GM12873 (cell line): ENCODE results near the gene RASGRF2.

ENCODE experiments used
- CTCF ChIP-seq: IDR thresholded peaks from 2 replicates; pipeline ENCODE4 v1.5.1; 2012; ENCODE audit warnings: low read depth, mild to moderate bottlenecking, moderate library complexity, low read length, control low read depth; ENCODE audit not compliant: insufficient read depth; ENCODE audit errors: missing control alignments

Gene RASGRF2

GRCh38 chr5:81021951-81022687 lies 62.0 kb downstream of the RASGRF2 start:
- TF ChIP-seq CTCF: no peak

GRCh38 chr5:81022688-81023084 lies 62.5 kb downstream of the RASGRF2 start:
- no peak for TF ChIP-seq CTCF

GRCh38 chr5:81023261-81023970 lies 63.3 kb downstream of the RASGRF2 start:
- TF ChIP-seq CTCF: no peak

GRCh38 chr5:81027481-81028058 lies 67.4 kb downstream of the RASGRF2 start:
- TF ChIP-seq CTCF: no peak

- no peak for TF ChIP-seq CTCF
Measured at GRCh38 chr5:81035522-81035921, 75.4 kb downstream of the RASGRF2 start.

GRCh38 chr5:81038495-81038894 lies 78.3 kb downstream of the RASGRF2 start:
- TF ChIP-seq CTCF: no peak

GRCh38 chr5:81044868-81045267 lies 84.7 kb downstream of the RASGRF2 start:
- no peak for TF ChIP-seq CTCF
